ENCODE measurements around the gene GALNT2.

Gene GALNT2

GRCh38 chr1:230050973-230051735 is 15.9 kb upstream of the GALNT2 start:
- no peak for DNase-seq (ENCODE audit: low read depth in 1 of 2, low spot score in 1 of 2)

GRCh38 chr1:230052018-230052417 is 15.0 kb upstream of the GALNT2 start:
- DNase-seq (ENCODE audit: low read depth in 1 of 2, low spot score in 1 of 2): no peak

- DNase-seq (ENCODE audit: low read depth in 1 of 2, low spot score in 1 of 2): no peak
These were observed 14.4 kb upstream of the GALNT2 start for GRCh38 chr1:230052665-230053064.

DNA sequence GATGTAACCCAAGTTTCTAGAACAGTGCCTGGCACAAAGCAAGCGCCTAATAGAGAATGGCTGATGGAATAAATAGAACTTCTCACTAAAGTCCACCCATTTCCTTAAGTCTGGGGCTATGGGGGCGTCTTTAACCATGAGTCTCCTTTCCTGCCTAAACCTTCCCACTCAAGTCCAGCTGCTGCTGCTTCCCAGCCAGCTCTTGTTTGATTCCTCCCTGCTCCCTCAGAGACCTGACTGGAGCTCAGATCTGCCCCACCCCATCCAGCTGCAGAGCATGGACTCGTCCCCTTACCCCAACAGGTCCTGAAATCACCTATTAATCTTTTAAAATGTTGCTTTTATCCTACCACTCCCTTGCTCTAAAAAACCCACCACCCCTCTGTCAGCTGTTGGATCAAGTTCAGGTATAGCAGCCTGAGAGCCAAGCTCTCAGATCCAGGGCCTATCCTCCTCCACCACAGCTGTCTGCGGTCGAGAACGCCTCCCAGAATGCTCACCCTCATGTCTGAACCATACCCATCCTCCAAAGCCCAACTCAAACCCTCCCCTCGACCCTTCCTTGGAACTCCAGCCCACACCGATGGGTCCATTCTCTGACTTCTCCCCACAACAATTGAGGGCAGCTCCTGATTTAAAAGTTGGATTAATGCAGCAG is 12.8 kb upstream of the GALNT2 start:
- no peak for DNase-seq (ENCODE audit: low read depth in 1 of 2, low spot score in 1 of 2)

DNA sequence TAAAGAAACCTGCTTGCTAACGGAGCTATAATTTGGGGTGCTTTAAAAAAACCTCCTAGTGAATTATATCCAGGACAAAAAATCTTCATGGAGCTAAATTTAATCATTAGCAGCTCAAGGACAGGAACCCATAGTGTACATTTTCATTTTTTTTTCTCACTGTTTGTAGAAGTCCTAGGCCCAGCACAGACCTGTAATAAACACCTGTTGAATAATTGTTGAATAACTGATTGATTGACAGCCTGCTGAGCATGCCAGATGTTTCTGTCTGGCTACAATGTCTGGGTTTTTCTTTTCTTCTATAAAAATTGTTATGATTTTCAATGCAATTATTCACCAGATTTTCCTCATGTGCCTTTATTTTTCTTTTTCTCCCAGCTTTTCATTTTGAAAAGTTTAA is 10.9 kb upstream of the GALNT2 start:
- DNase-seq (ENCODE audit: low read depth in 1 of 2, low spot score in 1 of 2): no peak

- no peak for DNase-seq (ENCODE audit: low read depth in 1 of 2, low spot score in 1 of 2)
These were observed 9.9 kb upstream of the GALNT2 start for GRCh38 chr1:230057100-230057499.

DNA sequence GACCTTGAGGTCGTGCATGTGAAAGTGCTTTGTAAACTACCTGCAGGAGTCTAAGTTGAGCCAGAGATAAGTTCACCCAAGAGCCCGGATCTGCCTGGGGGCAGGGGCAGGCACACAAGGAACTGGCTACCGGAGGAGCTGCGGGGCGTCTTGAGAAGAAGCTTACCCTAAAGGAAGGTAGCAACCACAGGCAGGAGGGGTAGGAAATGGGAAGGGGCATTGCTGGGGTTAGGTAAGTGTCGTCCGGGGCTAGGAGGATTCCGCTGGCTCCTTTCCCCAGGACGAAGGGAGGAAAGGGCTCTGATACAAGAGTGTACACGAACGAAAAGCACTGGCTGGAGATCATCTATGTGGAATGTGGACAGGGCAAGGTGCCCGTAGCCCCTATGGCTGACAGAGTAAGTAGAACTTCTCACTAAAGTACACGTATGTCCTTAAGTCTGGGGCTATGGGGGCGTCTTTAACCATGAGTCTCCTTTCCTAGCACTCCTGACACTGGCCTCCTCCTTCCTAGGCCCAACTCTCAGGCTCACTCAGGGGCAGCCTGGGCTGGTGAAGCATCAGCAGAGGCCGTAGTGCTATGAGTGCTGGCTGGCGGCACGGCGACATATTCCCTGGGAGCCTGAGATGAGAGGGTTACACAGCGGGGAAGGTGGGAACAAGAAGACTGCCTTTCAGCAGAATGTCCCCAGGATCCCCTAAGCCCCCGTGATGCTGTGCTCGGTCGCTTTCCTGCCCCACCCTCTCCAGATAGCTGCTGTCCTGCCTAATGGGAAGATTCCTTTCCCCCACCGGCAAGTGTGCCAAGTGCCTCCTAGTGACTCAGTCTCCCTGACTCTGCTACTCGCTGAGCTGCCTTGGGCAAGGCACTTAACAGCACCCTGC is 9.1 kb upstream of the GALNT2 start:
- no peak for DNase-seq (ENCODE audit: low read depth in 1 of 2, low spot score in 1 of 2)

DNA sequence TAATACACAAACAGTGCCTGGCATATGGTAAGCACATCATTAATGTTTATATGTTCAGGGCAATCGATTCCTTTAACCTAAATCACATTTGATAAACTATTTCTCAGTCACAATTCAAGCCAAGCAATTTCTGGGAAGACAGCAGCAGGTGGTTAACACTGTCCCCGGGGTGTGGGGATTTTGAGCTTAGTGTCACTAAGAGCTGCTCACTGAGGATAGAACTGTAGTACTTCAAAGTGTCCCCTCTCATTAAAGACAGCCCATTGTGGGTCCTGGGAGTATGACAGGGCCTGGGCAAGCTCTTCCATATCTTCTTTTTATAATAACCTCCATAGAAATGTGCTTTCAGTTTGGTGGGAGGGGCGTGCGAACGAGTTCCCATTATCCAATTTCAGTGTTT is 8.4 kb upstream of the GALNT2 start:
- no peak for DNase-seq (ENCODE audit: low read depth in 1 of 2, low spot score in 1 of 2)

- no peak for DNase-seq (ENCODE audit: low read depth in 1 of 2, low spot score in 1 of 2)
These were observed 5.2 kb upstream of the GALNT2 start for GRCh38 chr1:230061801-230062200.

- no peak for DNase-seq (ENCODE audit: low read depth in 1 of 2, low spot score in 1 of 2)
These were observed 4.5 kb upstream of the GALNT2 start for GRCh38 chr1:230062521-230062920.

GRCh38 chr1:230064283-230064682 is 2.8 kb upstream of the GALNT2 start:
- DNase-seq (ENCODE audit: low read depth in 1 of 2, low spot score in 1 of 2): no peak

DNA sequence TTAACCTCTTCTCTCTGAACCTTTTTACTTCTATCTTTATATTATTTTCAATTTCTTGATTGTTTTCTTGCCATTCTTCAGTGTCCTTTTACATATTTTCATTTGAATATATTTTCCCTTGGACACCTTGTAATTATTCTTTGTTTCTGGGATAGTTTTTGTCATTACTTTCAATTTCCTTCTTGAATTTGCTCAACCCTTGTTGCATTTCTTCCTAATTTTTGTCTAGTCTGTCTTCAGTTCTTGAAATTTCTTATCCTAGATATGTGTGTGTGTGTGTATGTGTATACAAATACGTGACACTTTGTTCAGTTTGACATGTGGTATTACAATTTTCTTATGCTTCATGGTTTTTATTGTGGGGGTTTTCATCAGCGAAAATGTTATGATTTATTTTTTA is 1.9 kb upstream of the GALNT2 start:
- no peak for DNase-seq (ENCODE audit: low read depth in 1 of 2, low spot score in 1 of 2)

GRCh38 chr1:230065571-230065970 is 1.5 kb upstream of the GALNT2 start:
- no peak for DNase-seq (ENCODE audit: low read depth in 1 of 2, low spot score in 1 of 2)

DNA sequence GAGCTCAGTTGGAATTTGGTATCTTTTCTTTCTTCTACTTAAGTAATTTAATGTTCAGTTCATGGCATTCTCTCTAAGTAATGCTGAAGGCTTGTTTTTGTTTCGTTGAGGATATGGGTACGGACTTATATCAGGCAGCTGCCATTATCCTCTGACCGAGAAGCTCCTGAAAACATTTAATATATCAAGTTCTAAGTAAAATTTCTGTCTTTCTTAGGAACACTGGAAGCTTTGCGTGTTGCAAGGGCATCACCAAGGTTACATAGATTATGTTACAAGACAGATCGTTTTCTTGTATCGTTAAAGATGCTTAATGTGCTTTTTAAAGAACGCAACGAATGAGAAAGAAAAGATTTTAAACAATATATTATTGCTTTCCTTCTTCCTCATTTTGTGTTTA is 1.0 kb upstream of the GALNT2 start:
- DNase-seq (ENCODE audit: low read depth in 1 of 2, low spot score in 1 of 2): no peak

GRCh38 chr1:230067419-230067870 is 407 bp downstream of the GALNT2 start:
- DNase-seq (ENCODE audit: low read depth in 1 of 2, low spot score in 1 of 2): peak in 1 of 2 donors; percentile 19

GRCh38 chr1:230067871-230068620 is 1.0 kb downstream of the GALNT2 start:
- no peak for DNase-seq (ENCODE audit: low read depth in 1 of 2, low spot score in 1 of 2)

GRCh38 chr1:230068621-230068873 is 1.5 kb downstream of the GALNT2 start:
- DNase-seq (ENCODE audit: low read depth in 1 of 2, low spot score in 1 of 2): no peak

DNA sequence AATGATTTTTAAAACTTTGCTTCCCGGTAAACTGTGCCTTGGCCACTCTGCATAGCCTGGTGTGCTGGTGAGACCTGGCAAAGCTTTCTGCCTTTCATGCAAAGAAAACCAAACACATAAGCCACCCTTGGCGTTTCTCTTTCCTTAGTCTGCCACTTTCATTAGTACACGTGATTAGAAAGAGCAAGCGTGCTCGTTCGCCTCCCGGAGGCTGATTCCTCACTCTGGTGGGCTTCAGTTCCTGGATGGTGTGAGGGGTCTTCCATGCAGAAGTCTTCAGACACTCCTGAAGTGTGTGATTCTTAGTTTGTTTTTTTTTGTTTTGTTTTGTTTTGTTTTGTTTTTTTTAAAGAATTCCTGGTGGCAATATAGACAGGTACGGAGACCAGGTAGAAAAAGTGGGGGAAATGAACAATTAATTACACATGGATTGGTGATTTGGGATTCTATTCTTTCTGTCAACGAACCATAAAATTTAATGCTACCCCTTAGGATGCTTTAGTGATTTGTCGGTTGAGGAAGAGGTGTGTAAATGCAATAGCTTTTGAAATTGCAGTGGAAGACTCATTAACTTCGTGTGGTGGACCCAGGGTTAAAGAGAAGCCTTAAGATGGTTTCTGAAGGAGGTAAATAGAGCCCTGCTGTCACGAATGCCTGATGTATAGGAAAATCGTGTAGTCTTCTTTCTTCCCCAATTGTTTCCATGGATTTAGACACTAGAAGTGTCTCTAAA is 2.1 kb downstream of the GALNT2 start:
- DNase-seq (ENCODE audit: low read depth in 1 of 2, low spot score in 1 of 2): no peak

- no peak for DNase-seq (ENCODE audit: low read depth in 1 of 2, low spot score in 1 of 2)
These were observed 2.8 kb downstream of the GALNT2 start for GRCh38 chr1:230069796-230070195.

- DNase-seq (ENCODE audit: low read depth in 1 of 2, low spot score in 1 of 2): no peak
These were observed 3.5 kb downstream of the GALNT2 start for GRCh38 chr1:230070321-230071208.

All from stimulated activated CD4-positive, alpha-beta T cell treated with anti-CD3 and anti-CD28 coated beads, Interleukin-15, amount 100 ng/mL, for 1 hour (primary cell).